Right ventricle myocardium superior (tissue), 1 donor: ENCODE data around the gene MAP2K7. TPM values are rescaled to one million over a fixed set of nuclear protein-coding genes. Genes with fewer than 3 reads are reported as not detected.

Source experiments
- ATAC-seq: fragments of 200-7000 bp; cut with Tn5 transposase; one replicate; pipeline ENCODE4 v1.9.1; 2020; ENCODE audit warnings: mild to moderate bottlenecking; ENCODE audit not compliant: poor library complexity
- DNase-seq: peaks from one replicate; pipeline ENCODE4 v3.0.0-alpha.2; 2020
- intact Hi-C: fragments of 100-400 bp; cut with DNase I; formaldehyde crosslinking; loops from one replicate; pipeline ENCODE4 v1.11.2; 2022
- total RNA-seq: library from RNA; stranded (reverse); fragmentation: NEBNext Ultra II Directional; extraction: Animal tissue kit (Norgen Biotek cat#: 25700); gene quantifications from one replicate; pipeline ENCODE4 v1.2.1, GENCODE V29; 2021
- donor health status: DM: no; HTN: yes; CAD: no; lungs with severe emphysema.

MAP2K7 gene
- total RNA-seq, 1 donor from 2014 or later, result 27.5 TPM

- ATAC-seq (no peak), DNase-seq (no peak)
- intact Hi-C loops, result no loop called here
These were observed 38.3 kb upstream of the MAP2K7 start for GRCh38 chr19:7865262-7865911.

- intact Hi-C loops, result no loop called here
- no peak for DNase-seq
These were observed 37.1 kb upstream of the MAP2K7 start for GRCh38 chr19:7866399-7867091.

GRCh38 chr19:7867092-7867844 is 36.4 kb upstream of the MAP2K7 start:
- intact Hi-C loops, result no loop called here
- DNase-seq (no peak), ATAC-seq (no peak)

More at GRCh38 chr19:7866399-7867091, 37.1 kb upstream of the MAP2K7 start:
- ATAC-seq, result no peak

GRCh38 chr19:7868326-7868670 is 35.4 kb upstream of the MAP2K7 start:
- no peak for DNase-seq

GRCh38 chr19:7868671-7869452 is 34.8 kb upstream of the MAP2K7 start:
- peak; percentile 78 for ATAC-seq
- peak; percentile 78 for DNase-seq
- intact Hi-C loops, result no loop called here

More at GRCh38 chr19:7868326-7868670, 35.4 kb upstream of the MAP2K7 start:
- intact Hi-C loops, result no loop called here
- ATAC-seq, result no peak

GRCh38 chr19:7869453-7869909 is 34.2 kb upstream of the MAP2K7 start:
- ATAC-seq (peak; percentile 68), DNase-seq (peak; percentile 65)
- intact Hi-C loops, result no loop called here

- intact Hi-C loops, result no loop called here
- ATAC-seq (peak; percentile 20), DNase-seq (no peak)
These were observed 33.7 kb upstream of the MAP2K7 start for GRCh38 chr19:7869910-7870511.

- intact Hi-C loops, result no loop called here
- DNase-seq, result peak; percentile 64
- ATAC-seq, result no peak
These were observed 32.9 kb upstream of the MAP2K7 start for GRCh38 chr19:7870571-7871436.

- ATAC-seq (peak; percentile 57), DNase-seq (peak; percentile 88)
- intact Hi-C loops, result no loop called here
These were observed 32.0 kb upstream of the MAP2K7 start for GRCh38 chr19:7871437-7872305.

GRCh38 chr19:7872306-7873204 is 31.1 kb upstream of the MAP2K7 start:
- ATAC-seq (no peak), DNase-seq (no peak)
- intact Hi-C loops, result no loop called here

- ATAC-seq (no peak), DNase-seq (no peak)
- intact Hi-C loops, result no loop called here
These were observed 30.2 kb upstream of the MAP2K7 start for GRCh38 chr19:7873304-7874075.

GRCh38 chr19:7874076-7874896 is 29.4 kb upstream of the MAP2K7 start, which contains the start of gene PRR36:
Gene PRR36 (minus strand): TSS chr19:7874390. CDS start chr19:7873689, 701 bp downstream.
- no peak for ATAC-seq

GRCh38 chr19:7874897-7875273 is 28.8 kb upstream of the MAP2K7 start:
- DNase-seq, result no peak
- no peak for ATAC-seq
- intact Hi-C loops, result no loop called here

More at GRCh38 chr19:7874076-7874896, 29.4 kb upstream of the MAP2K7 start, which contains the start of gene PRR36:
- no peak for DNase-seq
- intact Hi-C loops, result no loop called here

GRCh38 chr19:7877249-7877836 is 26.3 kb upstream of the MAP2K7 start:
- intact Hi-C loops, result no loop called here
- no peak for DNase-seq
- no peak for ATAC-seq
